Stomach (tissue), 9 donors: ENCODE measurements around the gene CNGA1. TPM values are rescaled to one million over a fixed set of nuclear protein-coding genes. Genes with fewer than 3 reads are reported as not detected.

Experiments used
- DNase-seq, 2 donors: peaks; one replicate each; pipeline versions ENCODE4 v3.0.0 to v3.0.0-alpha.2; 2013 to 2019
- H3K27ac ChIP-seq, 5 donors: fragments of 200-600 bp in 4 of 5; sonication (generic) in 4 of 5; one replicate each; pipeline ENCODE4 v1.5.1; 2013 to 2019; ENCODE audit warnings: mild to moderate bottlenecking in 1 of 5, moderate library complexity in 1 of 5
- H3K27me3 ChIP-seq, 3 donors: fragments of 200-600 bp; sonication (generic); one replicate each; pipeline ENCODE4 v1.5.1; 2017 to 2019; ENCODE audit warnings: mixed run types in 1 of 3
- H3K36me3 ChIP-seq, 4 donors: fragments of 200-600 bp; sonication (generic); 1 replicate in 3 of 4; 2 replicates in 1 of 4; pipeline ENCODE4 v1.5.1; 2016 to 2019
- H3K4me1 ChIP-seq, 4 donors: fragments of 200-600 bp; sonication (generic); one replicate each; pipeline ENCODE4 v1.5.1; 2016 to 2019
- H3K4me3 ChIP-seq, 4 donors: fragments of 200-600 bp; sonication (generic) in 3 of 4; one replicate each; pipeline ENCODE4 v1.5.1; 2016 to 2019; ENCODE audit warnings: mild to moderate bottlenecking in 1 of 4
- H3K9me3 ChIP-seq, 4 donors: fragments of 200-600 bp; sonication (generic); one replicate each; pipeline ENCODE4 v1.5.1; 2016 to 2019
- CTCF ChIP-seq, 7 experiments: fragments of 450-650 bp in 4 of 7; fragments of 200-600 bp in 3 of 7; sonication (generic) in 3 of 7; IDR thresholded peaks; one replicate each; pipeline ENCODE4 v1.5.1; 2016 to 2019; ENCODE audit warnings: antibody characterized with exemption in 7 of 7, control low read depth in 2 of 7, mild to moderate bottlenecking in 1 of 7
- EP300 ChIP-seq: sonication (generic); formaldehyde crosslinking; IDR thresholded peaks from one replicate; pipeline ENCODE4 v1.6.1; 2017; ENCODE audit warnings: antibody characterized with exemption
- POLR2A ChIP-seq, 4 donors: fragments of 450-650 bp; IDR thresholded peaks; one replicate each; pipeline ENCODE4 v1.6.1; 2016; ENCODE audit warnings: antibody characterized with exemption in 4 of 4, control low read depth in 2 of 4, mild to moderate bottlenecking in 1 of 4, moderate library complexity in 1 of 4
- POLR2AphosphoS5 ChIP-seq, 3 donors: sonication (generic); formaldehyde crosslinking; IDR thresholded peaks; one replicate each; pipeline ENCODE4 v1.6.1; 2016; ENCODE audit warnings: antibody characterized with exemption in 3 of 3
- WGBS, 5 donors: extraction: QIAGEN DNeasy Blood & Tissue Kit in 3 of 5; methylation state at CpG; one replicate each; pipeline versions ENCODE4 v1.1.5 to v1.1.7; 2013 to 2018; 5-methylcytosine and 5-hydroxymethylcytosine counted together
- intact Hi-C: fragments of 100-400 bp; cut with DNase I; formaldehyde crosslinking; loops from one replicate; pipeline ENCODE4 v1.15.1; 2023; ENCODE audit warnings: low total_unique reads
- polyA plus RNA-seq, 3 donors: library from polyadenylated mRNA; stranded (reverse); fragments of 200-250 nt; gene quantifications; one replicate each; pipeline ENCODE4 v1.2.3, GENCODE V29; 2013
- total RNA-seq, 5 donors: library from RNA; depleted of rRNA; stranded (reverse); fragments of >200 nt; gene quantifications; one replicate each; pipeline versions ENCODE4 v1.1.0 to v1.2.3, GENCODE V29; 2014 to 2016
- donor health status: healthy with polysubstance abuse.
- donor health status: Bipolar disorder and iron deficiency.
- donor health status: healthy.

Gene CNGA1
- total and polyA plus RNA-seq, 8 donors: 0.56 to 23.8 (median 3.6) TPM; not detected in 2

GRCh38 chr4:48027653-48028052, 11.2 kb upstream of the CNGA1 start:
- DNase-seq: no peak
- Histone ChIP-seq H3K27me3 (no peaks in the 10 kb centered on the region), H3K4me3 (no peak overlapping the region), H3K9me3 (no peaks in the 10 kb centered on the region), H3K4me1 (peaks cover 4 to 18% (median 12%) of the 10 kb centered on the region in 4 donors), H3K36me3 (peaks cover 0 to 12% (median 2%) of the 10 kb centered on the region in 4 donors), H3K27ac (no peak overlapping the region)
- TF ChIP-seq POLR2AphosphoS5 (IDR thresholded peaks at IDR 0.05) (no peak), POLR2A (IDR thresholded peaks at IDR 0.05) (no peak), CTCF (IDR thresholded peaks at IDR 0.05) (no peak), EP300 (no peak)
- intact Hi-C loops: no loop called here

DNA sequence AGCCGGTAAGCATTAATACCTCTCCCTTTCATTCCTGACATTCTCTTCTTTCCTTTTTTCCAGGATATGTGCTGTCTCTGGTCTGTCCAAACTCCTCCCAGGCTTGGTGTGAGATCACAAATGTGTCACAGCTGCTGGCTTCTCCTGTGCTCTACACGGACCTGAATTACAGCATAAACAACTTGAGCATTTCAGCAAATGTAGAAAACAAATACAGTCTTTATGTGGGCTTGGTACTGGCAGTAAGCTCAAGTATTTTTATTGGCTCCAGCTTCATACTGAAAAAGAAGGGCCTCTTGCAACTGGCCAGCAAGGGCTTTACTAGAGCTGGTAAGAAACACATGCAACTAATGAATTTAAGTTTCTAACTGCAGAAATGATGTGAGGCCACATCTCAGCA, 8.5 kb upstream of the CNGA1 start:
- H3K36me3 ChIP-seq: peaks cover 0 to 12% (median 2%) of the 10 kb centered on the region in 4 donors
- intact Hi-C loops: no loop called here
- H3K9me3 ChIP-seq: no peaks in the 10 kb centered on the region
- 43 to 48% (median 46%) methylated on average over 2 of the region's 2 CpGs for WGBS, 5 donors
- H3K27me3 ChIP-seq: no peaks in the 10 kb centered on the region
- H3K27ac ChIP-seq: no peak overlapping the region
- no peak for TF ChIP-seq POLR2AphosphoS5 (IDR thresholded peaks at IDR 0.05)
- TF ChIP-seq POLR2A (IDR thresholded peaks at IDR 0.05): no peak
- no peak for TF ChIP-seq CTCF (IDR thresholded peaks at IDR 0.05)
- no peak for TF ChIP-seq EP300
- no peaks in the 10 kb centered on the region for H3K4me1 ChIP-seq
- H3K4me3 ChIP-seq: no peak overlapping the region
- DNase-seq: peak in 1 of 2 donors; percentile 36

- H3K9me3 ChIP-seq: no peaks in the 10 kb centered on the region
- DNase-seq: no peak
- intact Hi-C loops: no loop called here
- no peaks in the 10 kb centered on the region for H3K4me1 ChIP-seq
- WGBS, 5 donors: 76 to 94% (median 90%) methylated on average over 4 of the region's 4 CpGs
- no peaks in the 10 kb centered on the region for H3K27me3 ChIP-seq
- H3K27ac ChIP-seq: no peak overlapping the region
- H3K4me3 ChIP-seq: no peak overlapping the region
- H3K36me3 ChIP-seq: peaks cover 0 to 12% (median 2%) of the 10 kb centered on the region in 4 donors
- TF ChIP-seq EP300 (no peak), CTCF (IDR thresholded peaks at IDR 0.05) (no peak), POLR2A (IDR thresholded peaks at IDR 0.05) (no peak), POLR2AphosphoS5 (IDR thresholded peaks at IDR 0.05) (no peak)
Measured at GRCh38 chr4:48024522-48024921, 8.0 kb upstream of the CNGA1 start.

DNA sequence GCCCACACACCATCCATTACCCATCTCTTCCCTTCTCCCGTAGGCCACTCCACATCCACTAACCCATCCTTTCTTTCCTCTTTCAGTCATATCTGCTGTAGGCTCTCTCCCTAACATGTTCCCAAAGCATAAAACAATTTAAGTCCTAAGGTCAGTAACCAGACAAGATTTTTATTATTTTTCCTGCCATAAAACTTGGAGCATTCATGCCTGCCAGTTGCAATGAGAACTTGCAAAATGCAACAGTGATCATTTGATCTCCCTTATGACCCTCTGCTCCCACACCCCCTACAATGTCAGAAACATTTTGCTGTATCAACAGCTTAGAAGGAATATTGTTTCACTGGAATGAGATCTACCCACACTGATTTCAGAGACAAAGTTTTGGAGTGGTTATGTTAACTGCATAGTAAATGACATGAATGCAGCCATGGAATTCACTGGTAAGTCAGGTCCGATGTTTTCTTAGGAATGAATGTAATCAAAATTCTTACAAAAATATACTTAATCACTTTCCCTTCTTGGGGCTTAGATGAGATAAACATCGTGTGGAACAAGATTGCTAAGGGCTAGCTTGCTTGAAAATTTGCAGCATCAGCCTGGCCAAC, 5.8 kb upstream of the CNGA1 start:
- Histone ChIP-seq H3K9me3 (no peaks in the 10 kb centered on the region), H3K27me3 (peaks cover 0 to 6% (median 0%) of the 10 kb centered on the region in 3 donors), H3K36me3 (peaks cover 0 to 12% (median 2%) of the 10 kb centered on the region in 4 donors), H3K27ac (no peak overlapping the region), H3K4me1 (peaks cover 3 to 9% (median 5%) of the 10 kb centered on the region in 4 donors), H3K4me3 (no peak overlapping the region)
- WGBS, 5 donors: 39 to 55% (median 50%) methylated on average over 3 of the region's 3 CpGs
- TF ChIP-seq EP300 (no peak), CTCF (IDR thresholded peaks at IDR 0.05) (no peak), POLR2AphosphoS5 (IDR thresholded peaks at IDR 0.05) (no peak), POLR2A (IDR thresholded peaks at IDR 0.05) (no peak)
- no peak for DNase-seq
- intact Hi-C loops: no loop called here
